GM12801 (cell line): ENCODE measurements around the gene L3MBTL4.

ENCODE experiments used
- TF ChIP-seq, protein P1 (sequence below): IDR thresholded peaks from one replicate; pipeline ENCODE4 v1.5.1; 2011; ENCODE audit warnings: control low read depth; ENCODE audit not compliant: insufficient read length; ENCODE audit errors: extremely low read depth

L3MBTL4 gene

DNA sequence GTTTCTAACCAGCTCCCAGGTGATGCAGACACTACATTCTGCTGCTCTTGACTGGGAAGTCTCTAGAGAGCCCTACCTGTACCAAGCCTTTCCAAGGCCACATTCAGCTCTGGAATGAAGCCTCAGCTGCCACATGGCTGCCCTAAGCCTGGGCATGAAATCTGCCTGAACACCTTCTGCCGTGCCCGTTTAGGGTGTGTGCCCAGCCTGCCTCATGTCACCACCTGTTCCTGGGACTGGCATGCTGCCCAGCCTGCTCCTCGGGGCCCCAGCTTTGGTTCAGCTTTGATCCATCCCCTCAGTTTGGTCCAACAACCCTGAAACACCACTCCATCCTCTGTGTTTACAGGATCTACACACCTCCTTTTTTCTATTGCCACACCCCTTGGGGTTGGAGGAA, 210.9 kb downstream of the L3MBTL4 start:
- TF ChIP-seq, protein P1, sequence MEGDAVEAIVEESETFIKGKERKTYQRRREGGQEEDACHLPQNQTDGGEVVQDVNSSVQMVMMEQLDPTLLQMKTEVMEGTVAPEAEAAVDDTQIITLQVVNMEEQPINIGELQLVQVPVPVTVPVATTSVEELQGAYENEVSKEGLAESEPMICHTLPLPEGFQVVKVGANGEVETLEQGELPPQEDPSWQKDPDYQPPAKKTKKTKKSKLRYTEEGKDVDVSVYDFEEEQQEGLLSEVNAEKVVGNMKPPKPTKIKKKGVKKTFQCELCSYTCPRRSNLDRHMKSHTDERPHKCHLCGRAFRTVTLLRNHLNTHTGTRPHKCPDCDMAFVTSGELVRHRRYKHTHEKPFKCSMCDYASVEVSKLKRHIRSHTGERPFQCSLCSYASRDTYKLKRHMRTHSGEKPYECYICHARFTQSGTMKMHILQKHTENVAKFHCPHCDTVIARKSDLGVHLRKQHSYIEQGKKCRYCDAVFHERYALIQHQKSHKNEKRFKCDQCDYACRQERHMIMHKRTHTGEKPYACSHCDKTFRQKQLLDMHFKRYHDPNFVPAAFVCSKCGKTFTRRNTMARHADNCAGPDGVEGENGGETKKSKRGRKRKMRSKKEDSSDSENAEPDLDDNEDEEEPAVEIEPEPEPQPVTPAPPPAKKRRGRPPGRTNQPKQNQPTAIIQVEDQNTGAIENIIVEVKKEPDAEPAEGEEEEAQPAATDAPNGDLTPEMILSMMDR, result no peak

DNA sequence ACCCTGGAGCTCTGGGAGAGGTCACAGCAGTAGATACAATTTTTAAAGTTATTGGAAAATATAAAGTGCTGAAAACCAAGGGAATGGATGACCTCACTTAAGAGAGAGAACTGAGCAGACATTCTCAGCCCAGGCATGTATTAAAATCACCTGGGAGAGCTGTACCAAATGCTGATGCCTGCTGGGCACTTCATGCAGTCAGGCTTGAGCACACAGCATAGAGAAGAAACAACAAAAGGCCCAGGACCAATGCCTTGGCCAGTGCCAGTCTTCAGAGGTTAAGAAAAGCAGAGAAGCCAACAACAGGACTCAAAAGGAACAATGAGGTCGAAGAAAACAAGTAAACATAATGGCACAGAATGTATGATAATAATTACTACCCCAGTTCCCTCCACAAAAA, 211.8 kb downstream of the L3MBTL4 start:
- TF ChIP-seq, protein P1, result no peak

DNA sequence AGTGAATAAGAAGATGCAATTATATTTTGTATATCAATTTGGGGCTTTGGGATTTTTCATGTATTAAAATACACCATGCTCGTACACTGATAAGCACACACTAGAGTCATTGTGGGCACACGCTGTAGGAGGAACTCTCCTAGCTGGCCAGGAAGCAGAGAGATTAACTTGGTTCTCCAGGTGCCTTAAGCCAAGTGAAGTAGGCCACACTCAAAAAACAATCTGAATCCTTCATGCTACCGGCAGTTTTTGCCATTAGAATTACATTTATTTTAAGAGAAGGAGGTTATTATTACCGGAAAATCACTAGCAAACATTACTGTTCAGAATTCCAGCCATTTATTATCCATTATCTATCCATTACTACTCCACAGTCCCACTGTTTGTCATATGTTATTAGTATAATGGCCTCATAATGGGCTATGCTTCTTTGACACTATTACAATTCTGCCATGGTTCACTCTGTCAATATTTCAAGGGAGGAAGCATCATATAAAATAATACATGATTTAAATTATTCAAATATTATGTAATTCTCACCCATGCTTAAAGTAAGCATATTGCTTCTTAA, 214.4 kb downstream of the L3MBTL4 start:
- TF ChIP-seq, protein P1, result no peak

DNA sequence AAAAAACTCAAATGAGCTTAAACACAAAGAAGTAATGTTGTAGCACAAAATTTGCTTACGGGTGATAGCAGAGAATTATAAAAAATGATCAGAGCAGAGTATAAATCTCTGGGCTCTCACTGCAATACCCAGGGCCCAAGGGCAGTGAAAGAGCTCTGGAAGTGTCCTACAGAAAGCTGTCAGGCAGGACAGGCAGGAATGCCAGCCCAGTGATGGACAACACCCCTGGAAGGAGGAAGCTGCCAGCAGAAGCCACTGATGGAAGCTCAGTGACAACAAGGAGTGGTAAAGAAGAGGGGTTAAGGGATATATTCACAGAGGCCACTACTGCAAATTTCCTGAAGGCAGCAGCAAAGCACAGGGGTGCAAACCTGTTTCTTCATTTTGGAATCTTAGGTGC, 214.9 kb downstream of the L3MBTL4 start:
- TF ChIP-seq, protein P1, result no peak

DNA sequence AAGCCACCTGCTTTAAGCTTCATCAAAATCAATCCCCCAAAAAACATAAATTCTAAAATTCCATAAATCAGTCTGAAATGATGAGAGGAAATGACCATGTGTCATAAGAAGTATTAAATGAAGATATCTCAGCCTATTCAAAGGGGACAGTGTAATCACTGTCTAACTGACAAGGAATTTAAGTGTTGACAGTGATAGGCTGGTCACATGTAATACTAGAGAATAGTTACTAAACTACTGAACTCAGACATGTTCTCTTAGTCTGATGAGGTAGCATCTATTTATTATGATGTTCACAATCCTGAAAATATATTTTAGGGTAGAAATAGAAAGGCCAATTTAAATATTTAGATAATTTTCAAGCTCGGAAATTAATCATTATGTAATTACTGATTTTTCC, 216.1 kb downstream of the L3MBTL4 start:
- TF ChIP-seq, protein P1, result no peak

GRCh38 chr18:6194640-6195039, 220.1 kb downstream of the L3MBTL4 start:
- TF ChIP-seq, protein P1, result no peak

GRCh38 chr18:6174983-6175745, 239.5 kb downstream of the L3MBTL4 start:
- TF ChIP-seq, protein P1, result no peak
